ENCODE measurements around the gene FKBP1A. TPM values are rescaled to one million over a fixed set of nuclear protein-coding genes. Genes with fewer than 3 reads are reported as not detected.

FKBP1A gene
- total and polyA plus RNA-seq, 10 of the 15 experiments (the other 5 are each of a cell fraction or from before 2014, with no cell fraction given), result 103 to 687 (median 254) TPM

DNA sequence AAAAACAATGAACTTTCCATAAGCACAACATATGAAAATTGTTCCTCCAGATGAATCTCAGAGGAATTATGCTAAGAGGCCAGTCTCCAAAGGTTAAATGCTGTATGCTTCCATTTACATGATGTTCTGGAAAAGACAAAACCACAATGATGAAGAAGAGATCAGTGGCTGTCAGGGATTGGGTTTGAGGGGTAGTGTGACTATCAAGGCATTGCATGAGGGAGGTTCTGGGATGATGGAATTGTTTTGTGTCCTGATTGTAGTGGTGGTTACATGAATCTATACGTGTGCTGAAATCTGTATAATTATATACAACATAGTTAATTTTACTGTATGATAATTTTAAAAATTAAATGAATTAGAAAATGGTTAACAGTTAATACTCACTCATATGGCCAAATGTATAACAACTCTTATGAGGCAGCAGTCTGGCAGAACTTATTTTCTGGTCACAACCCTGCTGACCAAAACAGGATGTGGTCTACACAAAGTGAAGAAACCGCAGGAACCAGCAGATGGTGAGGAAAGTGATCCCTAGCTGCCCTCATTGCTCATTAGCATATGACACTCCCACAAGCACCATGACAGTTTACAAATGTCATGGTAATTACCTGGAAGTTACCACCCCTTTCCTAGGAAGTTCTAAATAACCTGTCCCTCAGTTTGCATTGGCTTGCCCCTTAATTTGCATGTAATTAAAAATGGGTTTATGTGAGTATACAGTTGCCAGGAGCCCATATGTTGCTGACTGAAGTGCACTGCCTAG is 41.9 kb upstream of the FKBP1A start (continued):
- no peak for TF ChIP-seq PBX3 (IDR thresholded peaks at IDR 0.05; ENCODE audit: insufficient replicate concordance, low read depth, low read length)
- TF ChIP-seq NFYB (IDR thresholded peaks at IDR 0.05; ENCODE audit: insufficient read depth, low read depth, low read length), result no peak
- TF ChIP-seq, protein P1, sequence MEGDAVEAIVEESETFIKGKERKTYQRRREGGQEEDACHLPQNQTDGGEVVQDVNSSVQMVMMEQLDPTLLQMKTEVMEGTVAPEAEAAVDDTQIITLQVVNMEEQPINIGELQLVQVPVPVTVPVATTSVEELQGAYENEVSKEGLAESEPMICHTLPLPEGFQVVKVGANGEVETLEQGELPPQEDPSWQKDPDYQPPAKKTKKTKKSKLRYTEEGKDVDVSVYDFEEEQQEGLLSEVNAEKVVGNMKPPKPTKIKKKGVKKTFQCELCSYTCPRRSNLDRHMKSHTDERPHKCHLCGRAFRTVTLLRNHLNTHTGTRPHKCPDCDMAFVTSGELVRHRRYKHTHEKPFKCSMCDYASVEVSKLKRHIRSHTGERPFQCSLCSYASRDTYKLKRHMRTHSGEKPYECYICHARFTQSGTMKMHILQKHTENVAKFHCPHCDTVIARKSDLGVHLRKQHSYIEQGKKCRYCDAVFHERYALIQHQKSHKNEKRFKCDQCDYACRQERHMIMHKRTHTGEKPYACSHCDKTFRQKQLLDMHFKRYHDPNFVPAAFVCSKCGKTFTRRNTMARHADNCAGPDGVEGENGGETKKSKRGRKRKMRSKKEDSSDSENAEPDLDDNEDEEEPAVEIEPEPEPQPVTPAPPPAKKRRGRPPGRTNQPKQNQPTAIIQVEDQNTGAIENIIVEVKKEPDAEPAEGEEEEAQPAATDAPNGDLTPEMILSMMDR (IDR thresholded peaks at IDR 0.05 in 2 of 3, conservative IDR thresholded peaks at IDR 0.05 in 1 of 3; ENCODE audit: control insufficient read depth in 2 of 3, extremely low read depth in 1 of 3, insufficient read depth in 1 of 3, low read depth in 3 of 3, low read length in 3 of 3), result no peak
- TF ChIP-seq RBBP5 (conservative IDR thresholded peaks at IDR 0.05), result no peak
- TF ChIP-seq NR2C2 (IDR thresholded peaks at IDR 0.05; ENCODE audit: borderline replicate concordance, control insufficient read depth, insufficient read length, low read depth), result no peak
- TF ChIP-seq POU2F2 (IDR thresholded peaks at IDR 0.05; ENCODE audit: borderline replicate concordance, low read depth, low read length), result peak; percentile 71; the same call in 1 of the 3 replicates
- peak; percentile 72 for TF ChIP-seq PKNOX1 (IDR thresholded peaks at IDR 0.05)
- no peak for TF ChIP-seq CEBPB (IDR thresholded peaks at IDR 0.05; ENCODE audit: borderline replicate concordance in 1 of 2, low read depth in 2 of 2, low read length in 2 of 2)
- peak; percentile 81 to 87 for TF ChIP-seq IKZF2 (IDR thresholded peaks at IDR 0.05)
- TF ChIP-seq EGR1 (IDR thresholded peaks at IDR 0.05; ENCODE audit: borderline replicate concordance in 1 of 2, low read depth in 2 of 2, low read length in 2 of 2), result no peak
- no peak for TF ChIP-seq SREBF2 (IDR thresholded peaks at IDR 0.05; ENCODE audit: low read length)
- TF ChIP-seq ZBED1 (IDR thresholded peaks at IDR 0.05; ENCODE audit: borderline replicate concordance), result no peak
- TF ChIP-seq KDM1A (IDR thresholded peaks at IDR 0.05; ENCODE audit: borderline replicate concordance), result no peak
- TF ChIP-seq, protein P2, sequence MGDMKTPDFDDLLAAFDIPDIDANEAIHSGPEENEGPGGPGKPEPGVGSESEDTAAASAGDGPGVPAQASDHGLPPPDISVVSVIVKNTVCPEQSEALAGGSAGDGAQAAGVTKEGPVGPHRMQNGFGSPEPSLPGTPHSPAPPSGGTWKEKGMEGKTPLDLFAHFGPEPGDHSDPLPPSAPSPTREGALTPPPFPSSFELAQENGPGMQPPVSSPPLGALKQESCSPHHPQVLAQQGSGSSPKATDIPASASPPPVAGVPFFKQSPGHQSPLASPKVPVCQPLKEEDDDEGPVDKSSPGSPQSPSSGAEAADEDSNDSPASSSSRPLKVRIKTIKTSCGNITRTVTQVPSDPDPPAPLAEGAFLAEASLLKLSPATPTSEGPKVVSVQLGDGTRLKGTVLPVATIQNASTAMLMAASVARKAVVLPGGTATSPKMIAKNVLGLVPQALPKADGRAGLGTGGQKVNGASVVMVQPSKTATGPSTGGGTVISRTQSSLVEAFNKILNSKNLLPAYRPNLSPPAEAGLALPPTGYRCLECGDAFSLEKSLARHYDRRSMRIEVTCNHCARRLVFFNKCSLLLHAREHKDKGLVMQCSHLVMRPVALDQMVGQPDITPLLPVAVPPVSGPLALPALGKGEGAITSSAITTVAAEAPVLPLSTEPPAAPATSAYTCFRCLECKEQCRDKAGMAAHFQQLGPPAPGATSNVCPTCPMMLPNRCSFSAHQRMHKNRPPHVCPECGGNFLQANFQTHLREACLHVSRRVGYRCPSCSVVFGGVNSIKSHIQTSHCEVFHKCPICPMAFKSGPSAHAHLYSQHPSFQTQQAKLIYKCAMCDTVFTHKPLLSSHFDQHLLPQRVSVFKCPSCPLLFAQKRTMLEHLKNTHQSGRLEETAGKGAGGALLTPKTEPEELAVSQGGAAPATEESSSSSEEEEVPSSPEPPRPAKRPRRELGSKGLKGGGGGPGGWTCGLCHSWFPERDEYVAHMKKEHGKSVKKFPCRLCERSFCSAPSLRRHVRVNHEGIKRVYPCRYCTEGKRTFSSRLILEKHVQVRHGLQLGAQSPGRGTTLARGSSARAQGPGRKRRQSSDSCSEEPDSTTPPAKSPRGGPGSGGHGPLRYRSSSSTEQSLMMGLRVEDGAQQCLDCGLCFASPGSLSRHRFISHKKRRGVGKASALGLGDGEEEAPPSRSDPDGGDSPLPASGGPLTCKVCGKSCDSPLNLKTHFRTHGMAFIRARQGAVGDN (IDR thresholded peaks at IDR 0.05), result no peak
- TF ChIP-seq STAT1 (conservative IDR thresholded peaks at IDR 0.05), result no peak
- TF ChIP-seq MTA3 (IDR thresholded peaks at IDR 0.05; ENCODE audit: borderline replicate concordance, low read length), result no peak
- TF ChIP-seq JUNB (IDR thresholded peaks at IDR 0.05), result no peak

All from GM12878 (cell line).